GM19463 (cell line): ENCODE measurements around the gene GAGE12F.
"Not testable (repeated sequence)": the region's sequence is repeated elsewhere in the genome, so short reads cannot be mapped to it uniquely, and the experiment has no call there.

Source experiments
- ATAC-seq: cut with Tn5 transposase; IDR thresholded peaks from one replicate; pipeline ENCODE4 v1.9.1; 2021; ENCODE audit warnings: mild to moderate bottlenecking, moderate library complexity; ENCODE audit not compliant: unreplicated experiment

The GAGE12F gene

DNA sequence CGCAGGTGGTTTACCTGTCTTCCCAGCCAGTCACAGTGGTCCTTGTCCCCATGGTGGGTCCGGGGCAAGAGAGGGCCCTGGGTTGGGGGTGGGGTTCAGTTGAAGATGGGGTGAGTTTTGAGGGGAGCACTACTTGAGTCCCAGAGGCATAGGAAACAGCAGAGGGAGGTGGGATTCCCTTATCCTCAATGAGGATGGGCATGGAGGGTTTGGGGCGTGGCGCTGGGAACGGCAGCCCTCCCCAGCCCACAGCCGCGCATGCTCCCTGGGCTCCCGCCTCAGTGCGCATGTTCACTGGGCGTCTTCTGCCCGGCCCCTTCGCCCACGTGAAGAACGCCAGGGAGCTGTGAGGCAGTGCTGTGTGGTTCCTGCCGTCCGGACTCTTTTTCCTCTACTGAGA lies at the start of gene GAGE12F:
TSS of gene GAGE12F (plus strand) at position 301 of the 400 bp plus-strand sequence. CDS start 1,155 bp downstream, outside the sequence.
- ATAC-seq = not testable (repeated sequence)

DNA sequence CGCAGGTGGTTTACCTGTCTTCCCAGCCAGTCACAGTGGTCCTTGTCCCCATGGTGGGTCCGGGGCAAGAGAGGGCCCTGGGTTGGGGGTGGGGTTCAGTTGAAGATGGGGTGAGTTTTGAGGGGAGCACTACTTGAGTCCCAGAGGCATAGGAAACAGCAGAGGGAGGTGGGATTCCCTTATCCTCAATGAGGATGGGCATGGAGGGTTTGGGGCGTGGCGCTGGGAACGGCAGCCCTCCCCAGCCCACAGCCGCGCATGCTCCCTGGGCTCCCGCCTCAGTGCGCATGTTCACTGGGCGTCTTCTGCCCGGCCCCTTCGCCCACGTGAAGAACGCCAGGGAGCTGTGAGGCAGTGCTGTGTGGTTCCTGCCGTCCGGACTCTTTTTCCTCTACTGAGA lies 28.8 kb upstream of the GAGE12F start, which contains the start of gene GAGE12C:
TSS of gene GAGE12C (plus strand) at position 301 of the 400 bp plus-strand sequence. CDS start 1,155 bp downstream, outside the sequence.
- ATAC-seq = not testable (repeated sequence)

DNA sequence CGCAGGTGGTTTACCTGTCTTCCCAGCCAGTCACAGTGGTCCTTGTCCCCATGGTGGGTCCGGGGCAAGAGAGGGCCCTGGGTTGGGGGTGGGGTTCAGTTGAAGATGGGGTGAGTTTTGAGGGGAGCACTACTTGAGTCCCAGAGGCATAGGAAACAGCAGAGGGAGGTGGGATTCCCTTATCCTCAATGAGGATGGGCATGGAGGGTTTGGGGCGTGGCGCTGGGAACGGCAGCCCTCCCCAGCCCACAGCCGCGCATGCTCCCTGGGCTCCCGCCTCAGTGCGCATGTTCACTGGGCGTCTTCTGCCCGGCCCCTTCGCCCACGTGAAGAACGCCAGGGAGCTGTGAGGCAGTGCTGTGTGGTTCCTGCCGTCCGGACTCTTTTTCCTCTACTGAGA lies 19.2 kb upstream of the GAGE12F start, which contains the start of gene GAGE12D:
TSS of gene GAGE12D (plus strand) at position 301 of the 400 bp plus-strand sequence. CDS start 1,155 bp downstream, outside the sequence.
- ATAC-seq = not testable (repeated sequence)

GRCh38 chrX:49550989-49551388 lies 9.7 kb upstream of the GAGE12F start, which contains the start of gene GAGE12E:
GAGE12E (plus strand) TSS chrX:49551289; CDS start chrX:49552444, 1,155 bp downstream.
- ATAC-seq = not testable (repeated sequence)

DNA sequence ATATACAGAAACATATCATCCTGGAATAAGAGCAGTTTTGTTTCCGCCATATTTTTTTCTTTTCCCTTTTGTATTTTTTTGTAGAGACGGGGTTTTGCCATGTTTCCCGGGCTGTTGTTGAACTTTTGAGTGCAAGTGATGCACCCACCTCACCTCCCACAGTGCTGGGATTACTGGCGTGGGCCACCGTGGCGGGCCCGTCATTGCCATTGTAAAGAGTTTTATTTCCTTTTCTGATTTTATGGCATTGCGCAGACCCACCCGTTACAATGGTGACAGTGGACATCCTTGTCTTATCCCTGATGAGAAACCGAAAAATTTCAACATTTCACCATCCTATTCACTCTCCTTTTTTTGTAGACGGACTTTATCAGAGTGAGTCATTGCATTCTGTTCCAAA lies 8.1 kb downstream of the GAGE12F start:
- not testable (repeated sequence) for ATAC-seq

GRCh38 chrX:49569152-49569551 lies 8.5 kb downstream of the GAGE12F start:
- not testable (repeated sequence) for ATAC-seq

GRCh38 chrX:49570100-49570499 lies 9.5 kb downstream of the GAGE12F start, which contains the start of gene GAGE12G:
GAGE12G (plus strand) TSS chrX:49570400; CDS start chrX:49571555, 1,155 bp downstream.
- ATAC-seq = not testable (repeated sequence)

DNA sequence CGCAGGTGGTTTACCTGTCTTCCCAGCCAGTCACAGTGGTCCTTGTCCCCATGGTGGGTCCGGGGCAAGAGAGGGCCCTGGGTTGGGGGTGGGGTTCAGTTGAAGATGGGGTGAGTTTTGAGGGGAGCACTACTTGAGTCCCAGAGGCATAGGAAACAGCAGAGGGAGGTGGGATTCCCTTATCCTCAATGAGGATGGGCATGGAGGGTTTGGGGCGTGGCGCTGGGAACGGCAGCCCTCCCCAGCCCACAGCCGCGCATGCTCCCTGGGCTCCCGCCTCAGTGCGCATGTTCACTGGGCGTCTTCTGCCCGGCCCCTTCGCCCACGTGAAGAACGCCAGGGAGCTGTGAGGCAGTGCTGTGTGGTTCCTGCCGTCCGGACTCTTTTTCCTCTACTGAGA lies 19.0 kb downstream of the GAGE12F start, which contains the start of gene GAGE12H:
TSS of gene GAGE12H (plus strand) at position 301 of the 400 bp plus-strand sequence. CDS start 1,155 bp downstream, outside the sequence.
- ATAC-seq = not testable (repeated sequence)

DNA sequence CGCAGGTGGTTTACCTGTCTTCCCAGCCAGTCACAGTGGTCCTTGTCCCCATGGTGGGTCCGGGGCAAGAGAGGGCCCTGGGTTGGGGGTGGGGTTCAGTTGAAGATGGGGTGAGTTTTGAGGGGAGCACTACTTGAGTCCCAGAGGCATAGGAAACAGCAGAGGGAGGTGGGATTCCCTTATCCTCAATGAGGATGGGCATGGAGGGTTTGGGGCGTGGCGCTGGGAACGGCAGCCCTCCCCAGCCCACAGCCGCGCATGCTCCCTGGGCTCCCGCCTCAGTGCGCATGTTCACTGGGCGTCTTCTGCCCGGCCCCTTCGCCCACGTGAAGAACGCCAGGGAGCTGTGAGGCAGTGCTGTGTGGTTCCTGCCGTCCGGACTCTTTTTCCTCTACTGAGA lies 28.6 kb downstream of the GAGE12F start, which contains the start of gene GAGE2A:
TSS of gene GAGE2A (plus strand) at position 301 of the 400 bp plus-strand sequence. CDS start 1,155 bp downstream, outside the sequence.
- ATAC-seq = not testable (repeated sequence)

DNA sequence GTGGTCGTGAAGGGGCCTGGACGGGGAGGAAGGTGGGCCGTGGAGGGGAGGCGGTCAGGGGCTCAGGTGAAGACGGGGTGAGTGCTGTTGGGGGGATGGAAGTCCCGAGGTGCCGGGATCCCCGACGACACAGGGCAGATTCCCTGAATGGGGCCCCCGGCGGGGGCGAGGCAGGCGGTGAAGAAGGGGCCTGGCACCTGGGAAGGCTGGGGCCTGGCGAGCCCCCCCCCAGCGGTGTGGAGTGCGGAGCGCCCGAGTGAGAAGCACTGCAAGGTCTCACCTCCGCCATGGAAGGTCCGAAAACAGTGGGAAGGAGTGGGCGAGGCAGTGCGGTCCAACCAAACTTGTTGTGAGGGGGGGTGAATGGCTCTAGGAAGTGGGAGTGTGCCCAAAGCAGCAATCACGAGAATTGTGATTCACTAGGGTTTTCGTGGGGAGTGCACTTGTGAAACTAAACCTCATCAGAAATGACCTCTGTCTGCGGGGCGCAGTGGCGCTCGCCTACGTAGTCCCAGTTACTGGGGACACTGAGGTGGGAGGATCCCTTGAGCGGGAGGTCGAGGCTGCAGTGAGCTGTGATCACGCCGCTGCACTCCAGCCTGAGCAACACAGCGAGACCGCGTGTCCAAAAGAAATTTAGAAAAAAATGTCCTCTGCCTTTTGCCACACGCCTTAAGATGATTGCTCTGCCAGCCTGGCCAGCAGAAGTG lies 29.3 kb downstream of the GAGE12F start:
- ATAC-seq = not testable (repeated sequence)

GRCh38 chrX:49590488-49590887 lies 29.8 kb downstream of the GAGE12F start:
- ATAC-seq = not testable (repeated sequence)

GRCh38 chrX:49598720-49599119 lies 38.1 kb downstream of the GAGE12F start, which contains the start of gene GAGE1:
GAGE1 (plus strand) TSS chrX:49599020; CDS start chrX:49600175, 1,155 bp downstream.
- ATAC-seq = not testable (repeated sequence)

DNA sequence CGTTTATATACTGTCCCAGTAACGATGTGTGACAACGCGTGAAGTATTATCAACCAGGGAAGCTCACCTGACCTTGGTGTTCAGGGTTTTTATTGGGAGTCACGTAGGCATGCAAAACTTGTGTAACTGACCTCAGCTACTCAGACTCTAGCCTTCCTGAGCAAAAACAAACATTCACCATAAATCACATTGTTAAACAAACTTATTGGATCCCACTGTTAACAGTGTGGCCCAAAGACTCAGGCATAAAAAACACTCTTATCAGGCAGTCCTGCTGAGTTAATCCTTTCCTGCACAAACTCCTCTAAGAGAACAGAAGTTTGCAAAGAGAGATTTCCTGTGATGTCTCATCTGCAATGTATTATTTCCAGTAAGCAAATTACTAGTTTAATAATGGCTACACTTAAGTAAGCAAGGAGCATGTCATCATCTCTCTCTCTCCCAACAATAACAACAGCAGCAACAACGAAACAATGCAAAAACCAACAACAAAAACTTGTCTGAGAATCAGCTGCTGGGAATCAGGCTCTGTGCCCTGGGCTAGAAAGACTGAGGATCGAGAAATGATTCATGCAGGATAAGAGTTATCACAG lies 50.2 kb downstream of the GAGE12F start:
- ATAC-seq = no peak
